SK-N-SH (cell line): ENCODE results near the gene MSH4. TPM values are rescaled to one million over a fixed set of nuclear protein-coding genes. Genes with fewer than 3 reads are reported as not detected.

Source experiments
- CTCF ChIA-PET: fragments of 300-600, 350-600 bp; formaldehyde crosslinking; extraction: SDS; loops from one replicate; lab custom pipeline; 2021; lab: Yijun Ruan, JAX
- POLR2A ChIA-PET: fragments of 350-600 bp; sonication (Branson Sonifier 250); formaldehyde crosslinking; extraction: SDS; loops from one replicate; lab custom pipeline; 2020; ENCODE audit warnings: antibody characterized with exemption, inconsistent platforms; lab: Yijun Ruan, JAX
- DNase-seq: peaks from one replicate; pipeline ENCODE4 v3.0.0; 2012
- H2AFZ ChIP-seq: fragments of 200-600 bp; sonication (generic); 2 replicates; pipeline ENCODE4 v1.8.1; 2016; ENCODE audit warnings: antibody characterized with exemption, mild to moderate bottlenecking, low read depth
- H3F3A ChIP-seq: fragments of 200-600 bp; sonication (generic); replicated peaks from 2 replicates; pipeline ENCODE3; 2016; ENCODE audit warnings: antibody characterized with exemption, mild to moderate bottlenecking; ENCODE audit not compliant: insufficient read depth
- H3K27ac ChIP-seq, 2 experiments: fragments of 200-500 bp in 1 of 2; fragments of 200-600 bp in 1 of 2; sonication (Bioruptor generic) in 1 of 2; sonication (generic), shearing (Covaris generic) in 1 of 2; 2 replicates each; pipeline versions ENCODE4 v1.5.1 to v1.6.1; 2014 to 2016; ENCODE audit warnings: low read depth in 2 of 2, inconsistent platforms in 1 of 2, low read length in 1 of 2, mild to moderate bottlenecking in 1 of 2, mixed read lengths in 1 of 2
- H3K27me3 ChIP-seq: fragments of 200-600 bp; sonication (generic), shearing (Covaris generic); 2 replicates; pipeline ENCODE4 v1.6.1; 2016; ENCODE audit warnings: mixed run types; ENCODE audit not compliant: insufficient read depth
- H3K36me3 ChIP-seq, 2 experiments: fragments of 200-500 bp in 1 of 2; fragments of 200-600 bp in 1 of 2; sonication (Bioruptor generic) in 1 of 2; sonication (generic) in 1 of 2; replicated peaks in 1 of 2; 2 replicates each; pipeline versions ENCODE3 to v1.5.1; 2014 to 2016; ENCODE audit warnings: low read length in 1 of 2, mild to moderate bottlenecking in 1 of 2; ENCODE audit not compliant: insufficient read depth in 2 of 2, control insufficient read depth in 1 of 2
- H3K4me1 ChIP-seq, 2 experiments: fragments of 200-500 bp in 1 of 2; fragments of 200-600 bp in 1 of 2; sonication (Bioruptor generic) in 1 of 2; sonication (generic), shearing (Covaris generic) in 1 of 2; 2 replicates each; pipeline versions ENCODE4 v1.5.1 to v1.6.1; 2014 to 2016; ENCODE audit warnings: low read depth in 1 of 2, low read length in 1 of 2, mixed run types in 1 of 2; ENCODE audit not compliant: insufficient read depth in 2 of 2, control insufficient read depth in 1 of 2
- H3K4me2 ChIP-seq: fragments of 200-600 bp; sonication (generic), shearing (Covaris generic); 2 replicates; pipeline ENCODE4 v1.6.1; 2017; ENCODE audit warnings: mixed run types
- H3K4me3 ChIP-seq, 2 experiments: fragments of 200-500 bp in 1 of 2; fragments of 200-600 bp in 1 of 2; sonication (Bioruptor generic) in 1 of 2; sonication (generic), shearing (Covaris generic) in 1 of 2; 2 replicates each; pipeline versions ENCODE4 v1.5.1 to v1.8.1; 2014 to 2016; ENCODE audit warnings: low read depth in 2 of 2, inconsistent platforms in 1 of 2, low read length in 1 of 2, mild to moderate bottlenecking in 1 of 2, mixed read lengths in 1 of 2, moderate library complexity in 1 of 2
- H3K79me2 ChIP-seq: fragments of 200-600 bp; sonication (generic); 2 replicates; pipeline ENCODE4 v1.8.1; 2017; ENCODE audit warnings: mild to moderate bottlenecking; ENCODE audit not compliant: insufficient read depth
- H3K9ac ChIP-seq: fragments of 200-600 bp; sonication (generic); 2 replicates; pipeline ENCODE4 v1.6.1; 2017; ENCODE audit warnings: mixed run types
- H3K9me2 ChIP-seq: fragments of 200-600 bp; sonication (generic); 2 replicates; pipeline ENCODE4 v1.6.1; 2017; ENCODE audit warnings: mixed run types
- H3K9me3 ChIP-seq: fragments of 200-600 bp; sonication (generic); 2 replicates; pipeline ENCODE4 v1.6.1; 2017; ENCODE audit warnings: mixed run types, mild to moderate bottlenecking, moderate library complexity
- H4K20me1 ChIP-seq: fragments of 200-600 bp; sonication (generic); 2 replicates; pipeline ENCODE4 v1.6.1; 2017; ENCODE audit warnings: mild to moderate bottlenecking, mixed run types; ENCODE audit not compliant: insufficient read depth
- ELF1 ChIP-seq: IDR thresholded peaks from 2 replicates; pipeline ENCODE4 v1.4.0; 2012
- EP300 ChIP-seq, 2 experiments: IDR thresholded peaks; 2 replicates each; pipeline versions ENCODE4 v1.4.0 to v1.6.1; 2012; ENCODE audit warnings: borderline replicate concordance in 1 of 2, low read depth in 1 of 2, low read length in 1 of 2
- EZH2phosphoT487 ChIP-seq: fragments of 200-600 bp; sonication (generic); IDR thresholded peaks from 2 replicates; pipeline ENCODE4 v1.6.1; 2017; ENCODE audit warnings: low read depth, mixed run types, mild to moderate bottlenecking, antibody characterized with exemption, moderate library complexity, borderline replicate concordance
- FOSL2 ChIP-seq: IDR thresholded peaks from 2 replicates; pipeline ENCODE4 v1.4.0; 2012; ENCODE audit warnings: low read depth, mild to moderate bottlenecking, moderate library complexity, borderline replicate concordance
- FOXJ3 ChIP-seq: sonication (generic); formaldehyde crosslinking; IDR thresholded peaks from 2 replicates; pipeline ENCODE4 v1.5.1; 2020; ENCODE audit warnings: mild to moderate bottlenecking, missing genetic modification reagents
- GABPA ChIP-seq: IDR thresholded peaks from 2 replicates; pipeline ENCODE4 v1.4.0; 2012; ENCODE audit warnings: low read depth, mild to moderate bottlenecking
- MAX ChIP-seq: IDR thresholded peaks from 2 replicates; pipeline ENCODE4 v1.4.0; 2012; ENCODE audit warnings: low read depth
- MEF2A ChIP-seq: IDR thresholded peaks from 2 replicates; pipeline ENCODE4 v1.4.0; 2012; ENCODE audit warnings: low read depth, borderline replicate concordance
- NFIC ChIP-seq: IDR thresholded peaks from 2 replicates; pipeline ENCODE4 v1.4.0; 2012; ENCODE audit warnings: borderline replicate concordance
- NRF1 ChIP-seq: IDR thresholded peaks from 2 replicates; pipeline ENCODE4 v1.6.1; 2012; ENCODE audit warnings: low read depth, mild to moderate bottlenecking, low read length
- PBX3 ChIP-seq: IDR thresholded peaks from 2 replicates; pipeline ENCODE4; 2012
- RAD21 ChIP-seq: IDR thresholded peaks from 2 replicates; pipeline ENCODE4 v1.6.1; 2012; ENCODE audit warnings: mild to moderate bottlenecking, low read length
- RCOR1 ChIP-seq: fragments of 150-350 bp; IDR thresholded peaks from 2 replicates; pipeline ENCODE4 v1.6.1; 2017; ENCODE audit warnings: antibody characterized with exemption, low read length
- RFX5 ChIP-seq: IDR thresholded peaks from 2 replicates; pipeline ENCODE4 v1.6.1; 2012; ENCODE audit warnings: mild to moderate bottlenecking, improper control_type of control experiment, low read length
- SIN3A ChIP-seq: IDR thresholded peaks from 2 replicates; pipeline ENCODE4 v1.6.1; 2012; ENCODE audit warnings: low read depth, mild to moderate bottlenecking, low read length, moderate library complexity, borderline replicate concordance
- SMC3 ChIP-seq: IDR thresholded peaks from 2 replicates; pipeline ENCODE4 v1.6.1; 2012; ENCODE audit warnings: low read depth, low read length, improper control_type of control experiment
- TCF12 ChIP-seq: IDR thresholded peaks from 2 replicates; pipeline ENCODE4 v1.4.0; 2012
- TEAD4 ChIP-seq: IDR thresholded peaks from 2 replicates; pipeline ENCODE4 v1.4.0; 2012; ENCODE audit warnings: mild to moderate bottlenecking, borderline replicate concordance; ENCODE audit not compliant: insufficient read depth
- USF2 ChIP-seq: fragments of 150-350 bp; IDR thresholded peaks from 2 replicates; pipeline ENCODE4 v1.6.1; 2017; ENCODE audit warnings: antibody characterized with exemption, low read length, low read depth, borderline replicate concordance
- YY1 ChIP-seq: IDR thresholded peaks from 2 replicates; pipeline ENCODE4 v1.4.0; 2012; ENCODE audit warnings: low read depth, mild to moderate bottlenecking
- WGBS: methylation state at CpG from one replicate; pipeline ENCODE4 v1.1.6; 2017; ENCODE audit warnings: low lambda C conversion rate; 5-methylcytosine and 5-hydroxymethylcytosine counted together
- polyA plus RNA-seq, 3 experiments: library from polyadenylated mRNA; depleted of rRNA; stranded (reverse); fragments of >200 nt; gene quantifications; 2 replicates each; pipeline ENCODE4 v1.2.3, GENCODE V29; 2012
- TF ChIP-seq, protein P1 (sequence below): fragments of 150-350 bp; IDR thresholded peaks from 2 replicates; pipeline ENCODE4 v1.6.1; 2016; ENCODE audit warnings: mild to moderate bottlenecking, low read depth, low read length
- TF ChIP-seq, protein P2 (sequence below): fragments of 200-600 bp; sonication (generic); IDR thresholded peaks from 2 replicates; pipeline ENCODE4 v1.6.1; 2017; ENCODE audit warnings: antibody characterized with exemption, mild to moderate bottlenecking, moderate library complexity

Gene MSH4
- polyA plus RNA-seq, 1 of the 3 experiments (the other 2 are of a cell fraction) = not detected

DNA sequence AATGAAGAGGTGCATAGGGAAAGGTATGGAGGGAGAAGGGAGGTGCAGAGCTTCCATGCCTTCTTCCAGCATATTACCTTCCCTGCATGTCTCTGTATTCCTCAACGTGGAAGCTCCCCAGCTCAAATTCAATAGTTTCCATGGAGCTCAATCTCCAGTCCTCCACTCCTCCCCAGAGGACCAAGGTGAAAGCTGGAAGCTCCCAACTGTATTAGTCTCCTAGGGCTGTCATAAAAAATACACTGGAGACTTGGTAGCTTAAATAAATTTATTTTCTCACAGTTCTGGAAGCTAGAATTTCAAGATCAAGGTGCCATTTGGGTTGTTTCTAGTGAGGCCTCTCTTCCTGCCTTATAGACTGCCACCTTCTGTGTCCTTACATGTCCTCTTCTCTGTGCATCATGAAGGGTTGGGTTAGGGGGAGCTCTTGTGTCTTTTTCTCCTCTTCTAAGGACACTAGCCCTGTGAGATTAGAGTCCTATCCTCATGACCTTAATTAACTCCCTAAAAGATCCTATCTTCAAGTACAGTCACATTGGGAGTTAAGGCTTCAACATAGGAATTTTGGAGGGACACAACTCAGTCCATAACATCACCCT, 32.5 kb upstream of the MSH4 start:
- no peak overlapping the region for H3K4me3 ChIP-seq
- H3F3A ChIP-seq = peaks cover 40% of the 10 kb centered on the region
- H3K27me3 ChIP-seq = no peaks in the 10 kb centered on the region
- H2AFZ ChIP-seq = no peak overlapping the region
- no peak overlapping the region for H3K9ac ChIP-seq
- H3K9me3 ChIP-seq = no peaks in the 10 kb centered on the region
- H3K27ac ChIP-seq = peak overlapping the region in 1 of 2 experiments; percentile 91; a peak in 2 of 4 replicates
- no peaks in the 10 kb centered on the region for H3K79me2 ChIP-seq
- CTCF ChIA-PET = no interaction called here
- no peaks in the 10 kb centered on the region for H3K9me2 ChIP-seq
- H4K20me1 ChIP-seq = no peaks in the 10 kb centered on the region
- H3K36me3 ChIP-seq = peaks cover 12 to 32% of the 10 kb centered on the region in 2 experiments
- peaks cover 0 to 24% of the 10 kb centered on the region in 2 experiments; a peak in 2 of 4 replicates for H3K4me1 ChIP-seq
- 23% methylated on average over 1 of the region's 1 CpG for WGBS
- no peak for DNase-seq
- TF ChIP-seq NFIC (no peak), TCF12 (no peak), MAX (no peak), FOSL2 (no peak), MEF2A (no peak), TEAD4 (no peak), NRF1 (no peak), RCOR1 (no peak), ELF1 (no peak), SIN3A (no peak), FOXJ3 (CRISPR knock-in tag) (no peak)
- TF ChIP-seq, protein P1, sequence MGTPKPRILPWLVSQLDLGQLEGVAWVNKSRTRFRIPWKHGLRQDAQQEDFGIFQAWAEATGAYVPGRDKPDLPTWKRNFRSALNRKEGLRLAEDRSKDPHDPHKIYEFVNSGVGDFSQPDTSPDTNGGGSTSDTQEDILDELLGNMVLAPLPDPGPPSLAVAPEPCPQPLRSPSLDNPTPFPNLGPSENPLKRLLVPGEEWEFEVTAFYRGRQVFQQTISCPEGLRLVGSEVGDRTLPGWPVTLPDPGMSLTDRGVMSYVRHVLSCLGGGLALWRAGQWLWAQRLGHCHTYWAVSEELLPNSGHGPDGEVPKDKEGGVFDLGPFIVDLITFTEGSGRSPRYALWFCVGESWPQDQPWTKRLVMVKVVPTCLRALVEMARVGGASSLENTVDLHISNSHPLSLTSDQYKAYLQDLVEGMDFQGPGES = no peak
- TF ChIP-seq, protein P2, sequence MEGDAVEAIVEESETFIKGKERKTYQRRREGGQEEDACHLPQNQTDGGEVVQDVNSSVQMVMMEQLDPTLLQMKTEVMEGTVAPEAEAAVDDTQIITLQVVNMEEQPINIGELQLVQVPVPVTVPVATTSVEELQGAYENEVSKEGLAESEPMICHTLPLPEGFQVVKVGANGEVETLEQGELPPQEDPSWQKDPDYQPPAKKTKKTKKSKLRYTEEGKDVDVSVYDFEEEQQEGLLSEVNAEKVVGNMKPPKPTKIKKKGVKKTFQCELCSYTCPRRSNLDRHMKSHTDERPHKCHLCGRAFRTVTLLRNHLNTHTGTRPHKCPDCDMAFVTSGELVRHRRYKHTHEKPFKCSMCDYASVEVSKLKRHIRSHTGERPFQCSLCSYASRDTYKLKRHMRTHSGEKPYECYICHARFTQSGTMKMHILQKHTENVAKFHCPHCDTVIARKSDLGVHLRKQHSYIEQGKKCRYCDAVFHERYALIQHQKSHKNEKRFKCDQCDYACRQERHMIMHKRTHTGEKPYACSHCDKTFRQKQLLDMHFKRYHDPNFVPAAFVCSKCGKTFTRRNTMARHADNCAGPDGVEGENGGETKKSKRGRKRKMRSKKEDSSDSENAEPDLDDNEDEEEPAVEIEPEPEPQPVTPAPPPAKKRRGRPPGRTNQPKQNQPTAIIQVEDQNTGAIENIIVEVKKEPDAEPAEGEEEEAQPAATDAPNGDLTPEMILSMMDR = no peak
- TF ChIP-seq, all 33 proteins: peak for 0
- POLR2A ChIA-PET = no interaction called here
- H3K4me2 ChIP-seq = no peak overlapping the region

DNA sequence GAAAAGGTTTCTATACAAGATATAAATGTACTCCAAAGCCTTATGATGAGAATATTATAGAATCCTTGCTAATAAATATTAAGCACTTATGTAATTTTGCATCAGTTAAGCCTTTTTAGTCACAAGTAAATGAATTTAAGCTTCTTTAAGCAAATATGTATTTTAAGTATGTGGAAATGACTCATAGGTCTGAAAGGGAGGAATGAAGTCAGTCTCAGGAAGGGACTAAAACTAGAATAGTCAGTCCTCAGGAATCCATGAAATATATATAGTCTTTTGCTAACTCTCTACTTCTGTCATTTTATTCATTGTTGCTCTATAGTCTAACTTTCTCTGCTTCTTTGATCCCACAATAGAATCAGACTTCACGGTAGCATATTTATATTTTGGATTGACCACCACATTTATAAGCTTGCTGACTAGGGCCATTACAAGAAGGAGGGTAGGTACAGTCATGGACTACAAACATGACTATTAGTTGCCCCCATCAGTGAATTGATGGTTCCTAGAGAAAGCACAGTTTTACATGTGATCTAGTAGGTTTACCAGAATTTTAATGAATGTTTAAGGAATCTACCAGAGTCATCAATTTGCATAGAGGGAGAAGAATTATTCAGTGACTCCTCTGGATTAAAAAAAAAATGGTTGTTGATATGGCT, 30.9 kb upstream of the MSH4 start:
- 15% methylated on average over 1 of the region's 1 CpG for WGBS
- H3K27ac ChIP-seq = peak overlapping the region; percentile 75 to 91; a peak in 3 of 4 replicates
- no peaks in the 10 kb centered on the region for H3K27me3 ChIP-seq
- no peaks in the 10 kb centered on the region for H3K79me2 ChIP-seq
- H3K9me2 ChIP-seq = no peaks in the 10 kb centered on the region
- peak overlapping the region; percentile 37 for H3K9ac ChIP-seq
- peaks cover 0 to 24% of the 10 kb centered on the region in 2 experiments; a peak in 2 of 4 replicates for H3K4me1 ChIP-seq
- H3K36me3 ChIP-seq = peaks cover 12 to 27% of the 10 kb centered on the region in 2 experiments
- DNase-seq = no peak
- no peaks in the 10 kb centered on the region for H4K20me1 ChIP-seq
- H3F3A ChIP-seq = peaks cover 40% of the 10 kb centered on the region
- no peak overlapping the region; a peak in 1 of 4 replicates for H3K4me3 ChIP-seq
- ChIA-PET CTCF (no interaction called here), POLR2A (no interaction called here)
- H2AFZ ChIP-seq = peak overlapping the region; percentile 60; the same call in 1 of the 2 replicates
- H3K9me3 ChIP-seq = no peaks in the 10 kb centered on the region
- H3K4me2 ChIP-seq = peak overlapping the region; percentile 52
- no peak for TF ChIP-seq GABPA
- peak in 1 of 2 experiments; percentile 53; a peak in 1 of 4 replicates for TF ChIP-seq EP300 (IDR thresholded peaks at IDR 0.05; ENCODE audit: borderline replicate concordance in 1 of 2, low read depth in 1 of 2, low read length in 1 of 2)
- no peak for TF ChIP-seq RAD21
- no peak for TF ChIP-seq SMC3
- no peak for TF ChIP-seq NRF1
- no peak for TF ChIP-seq USF2
- no peak for TF ChIP-seq RFX5
- TF ChIP-seq SIN3A = no peak
- TF ChIP-seq EZH2phosphoT487 = no peak
- TF ChIP-seq TCF12 = peak; percentile 62
- TF ChIP-seq RCOR1 = no peak
- no peak for TF ChIP-seq YY1
- peak; percentile 43 for TF ChIP-seq PBX3
